ENCODE results near the gene SGCB.

The SGCB gene

GRCh38 chr4:52028970-52029369, 9.1 kb downstream of the SGCB start:
- in situ Hi-C loops (cut with MboI; ENCODE audit: low sequenced_read_pairs), result no loop called here

- in situ Hi-C loops (cut with MboI; ENCODE audit: low sequenced_read_pairs), result no loop called here
Observed at GRCh38 chr4:52019936-52020657, 18.0 kb downstream of the SGCB start, which contains the start of gene LRRC66. TSS of gene LRRC66 (minus strand) at chr4:52020363. CDS start at chr4:52017613, 2,750 bp downstream.

- in situ Hi-C loops (cut with MboI; ENCODE audit: low sequenced_read_pairs), result no loop called here
Observed at GRCh38 chr4:52017814-52018213, 20.3 kb downstream of the SGCB start.

- in situ Hi-C loops (cut with MboI; ENCODE audit: low sequenced_read_pairs), result no loop called here
Observed at GRCh38 chr4:52016981-52017380, 21.1 kb downstream of the SGCB start.

GRCh38 chr4:52015366-52015765, 22.7 kb downstream of the SGCB start:
- in situ Hi-C loops (cut with MboI; ENCODE audit: low sequenced_read_pairs), result no loop called here

GRCh38 chr4:52014903-52015302, 23.2 kb downstream of the SGCB start:
- in situ Hi-C loops (cut with MboI; ENCODE audit: low sequenced_read_pairs), result no loop called here

- in situ Hi-C loops (cut with MboI; ENCODE audit: low sequenced_read_pairs), result no loop called here
Observed at GRCh38 chr4:52012651-52013050, 25.4 kb downstream of the SGCB start.

- in situ Hi-C loops (cut with MboI; ENCODE audit: low sequenced_read_pairs), result no loop called here
Observed at GRCh38 chr4:52010986-52011385, 27.1 kb downstream of the SGCB start.

- in situ Hi-C loops (cut with MboI; ENCODE audit: low sequenced_read_pairs), result no loop called here
Observed at GRCh38 chr4:52006887-52007286, 31.2 kb downstream of the SGCB start.

GRCh38 chr4:52005604-52006273, 32.4 kb downstream of the SGCB start:
- in situ Hi-C loops (cut with MboI; ENCODE audit: low sequenced_read_pairs), result no loop called here

- in situ Hi-C loops (cut with MboI; ENCODE audit: low sequenced_read_pairs), result no loop called here
Observed at GRCh38 chr4:52004414-52004813, 33.7 kb downstream of the SGCB start.

GRCh38 chr4:52001616-52002015, 36.5 kb downstream of the SGCB start:
- in situ Hi-C loops (cut with MboI; ENCODE audit: low sequenced_read_pairs), result no loop called here

GRCh38 chr4:51999250-51999649, 38.8 kb downstream of the SGCB start:
- in situ Hi-C loops (cut with MboI; ENCODE audit: low sequenced_read_pairs), result no loop called here

GRCh38 chr4:51998837-51999236, 39.3 kb downstream of the SGCB start:
- in situ Hi-C loops (cut with MboI; ENCODE audit: low sequenced_read_pairs), result no loop called here

GRCh38 chr4:51997647-51998046, 40.5 kb downstream of the SGCB start:
- in situ Hi-C loops (cut with MboI; ENCODE audit: low sequenced_read_pairs), result no loop called here

GRCh38 chr4:51995647-51996220, 42.4 kb downstream of the SGCB start:
- in situ Hi-C loops (cut with MboI; ENCODE audit: low sequenced_read_pairs), result no loop called here

All from HL-60/S4 treated with retinoic acid at 250 ng/mL for 4 days and 3 days (cell line).